ENCODE results near the gene MATN4.
A peak's percentile ranks its signal among the peaks of the same experiment; 100 is the strongest.

The MATN4 gene

GRCh38 chr20:45341579-45341938, 33.5 kb upstream of the MATN4 start:
- no peak for DNase-seq (ENCODE audit: low read depth)

- DNase-seq (ENCODE audit: low read depth): no peak
Measured at GRCh38 chr20:45340951-45341350, 32.9 kb upstream of the MATN4 start.

- no peak for DNase-seq (ENCODE audit: low read depth)
Measured at GRCh38 chr20:45340236-45340847, 32.2 kb upstream of the MATN4 start.

GRCh38 chr20:45339799-45340198, 31.7 kb upstream of the MATN4 start:
- no peak for DNase-seq (ENCODE audit: low read depth)

- no peak for DNase-seq (ENCODE audit: low read depth)
Measured at GRCh38 chr20:45339084-45339483, 31.0 kb upstream of the MATN4 start.

GRCh38 chr20:45338121-45339030, 30.3 kb upstream of the MATN4 start:
- peak; percentile 51 for DNase-seq (ENCODE audit: low read depth)

GRCh38 chr20:45337367-45338120, 29.4 kb upstream of the MATN4 start:
- peak; percentile 88 for DNase-seq (ENCODE audit: low read depth)

GRCh38 chr20:45336530-45337366, 28.6 kb upstream of the MATN4 start:
- peak; percentile 77 for DNase-seq (ENCODE audit: low read depth)

GRCh38 chr20:45330476-45330875, 22.4 kb upstream of the MATN4 start:
- no peak for DNase-seq (ENCODE audit: low read depth)

- DNase-seq (ENCODE audit: low read depth): no peak
Measured at GRCh38 chr20:45329497-45330319, 21.6 kb upstream of the MATN4 start.

GRCh38 chr20:45328451-45328850, 20.4 kb upstream of the MATN4 start:
- DNase-seq (ENCODE audit: low read depth): no peak

GRCh38 chr20:45325371-45325770, 17.3 kb upstream of the MATN4 start:
- no peak for DNase-seq (ENCODE audit: low read depth)

GRCh38 chr20:45323731-45324130, 15.6 kb upstream of the MATN4 start:
- DNase-seq (ENCODE audit: low read depth): peak; percentile 38

- peak; percentile 72 for DNase-seq (ENCODE audit: low read depth)
Measured at GRCh38 chr20:45322952-45323383, 14.9 kb upstream of the MATN4 start.

GRCh38 chr20:45320948-45321595, 13.0 kb upstream of the MATN4 start:
- no peak for DNase-seq (ENCODE audit: low read depth)

- DNase-seq (ENCODE audit: low read depth): no peak
Measured at GRCh38 chr20:45318948-45319347, 10.8 kb upstream of the MATN4 start.

- no peak for DNase-seq (ENCODE audit: low read depth)
Measured at GRCh38 chr20:45318386-45318939, 10.4 kb upstream of the MATN4 start.

- no peak for DNase-seq (ENCODE audit: low read depth)
Measured at GRCh38 chr20:45317826-45318225, 9.7 kb upstream of the MATN4 start.

GRCh38 chr20:45316150-45317080, 8.3 kb upstream of the MATN4 start:
- no peak for DNase-seq (ENCODE audit: low read depth)
